AG20443 (cell line): ENCODE data around the gene CYCS.
"Not testable (repeated sequence)": the region's sequence is repeated elsewhere in the genome, so short reads cannot be mapped to it uniquely, and the experiment has no call there.

Experiments
- DNase-seq: peaks from one replicate; pipeline ENCODE4 v3.0.0; 2012; ENCODE audit warnings: low spot score, mixed read lengths

CYCS gene

GRCh38 chr7:25118048-25118753 lies 6.9 kb downstream of the CYCS start:
- no peak for DNase-seq

- DNase-seq: no peak
These were observed 7.6 kb downstream of the CYCS start for GRCh38 chr7:25117226-25118047.

- no peak for DNase-seq
These were observed 8.4 kb downstream of the CYCS start for GRCh38 chr7:25116621-25117020.

- not testable (repeated sequence) for DNase-seq
These were observed 14.5 kb downstream of the CYCS start for GRCh38 chr7:25110514-25110913.

- no peak for DNase-seq
These were observed 15.8 kb downstream of the CYCS start for GRCh38 chr7:25109276-25109675.

GRCh38 chr7:25105911-25106310 lies 19.1 kb downstream of the CYCS start:
- DNase-seq: no peak

GRCh38 chr7:25103773-25104172 lies 21.3 kb downstream of the CYCS start:
- no peak for DNase-seq

GRCh38 chr7:25101817-25102216 lies 23.2 kb downstream of the CYCS start:
- no peak for DNase-seq

GRCh38 chr7:25098096-25099046 lies 26.7 kb downstream of the CYCS start:
- DNase-seq: peak; percentile 83

- DNase-seq: no peak
These were observed 29.3 kb downstream of the CYCS start for GRCh38 chr7:25095516-25096345.

- peak; percentile 88 for DNase-seq
These were observed 31.7 kb downstream of the CYCS start for GRCh38 chr7:25093268-25093826.

- no peak for DNase-seq
These were observed 33.3 kb downstream of the CYCS start for GRCh38 chr7:25091779-25092178.

- DNase-seq: no peak
These were observed 33.9 kb downstream of the CYCS start for GRCh38 chr7:25091176-25091575.

- DNase-seq: no peak
These were observed 34.7 kb downstream of the CYCS start for GRCh38 chr7:25090374-25090773.

GRCh38 chr7:25087855-25088254 lies 37.2 kb downstream of the CYCS start:
- no peak for DNase-seq

GRCh38 chr7:25084821-25085220 lies 40.2 kb downstream of the CYCS start:
- no peak for DNase-seq

GRCh38 chr7:25083201-25083600 lies 41.9 kb downstream of the CYCS start:
- no peak for DNase-seq

GRCh38 chr7:25082041-25082440 lies 43.0 kb downstream of the CYCS start:
- not testable (repeated sequence) for DNase-seq

GRCh38 chr7:25077096-25077495 lies 48.0 kb downstream of the CYCS start:
- DNase-seq: no peak

GRCh38 chr7:25075459-25075858 lies 49.6 kb downstream of the CYCS start:
- DNase-seq: no peak

GRCh38 chr7:25073451-25073850 lies 51.6 kb downstream of the CYCS start:
- DNase-seq: peak; percentile 68
